A673 (cell line): Measurements from ENCODE around the gene SEC16A.

Experiments
- EZH2 ChIP-seq: fragments of 200-600 bp; sonication (generic); IDR thresholded peaks from 2 replicates; pipeline ENCODE4 v1.6.1; 2017; ENCODE audit warnings: borderline replicate concordance, low read depth, mild to moderate bottlenecking, mixed read lengths, antibody characterized with exemption, low read length; ENCODE audit not compliant: poor library complexity, severe bottlenecking
- TF ChIP-seq, protein P1 (sequence below): fragments of 300-800, 200-600 bp; sonication (generic); conservative IDR thresholded peaks from 2 replicates; pipeline ENCODE4 v1.5.1; 2017; ENCODE audit warnings: low read depth, mild to moderate bottlenecking, antibody characterized with exemption, low read length, moderate library complexity, mixed read lengths

DNA sequence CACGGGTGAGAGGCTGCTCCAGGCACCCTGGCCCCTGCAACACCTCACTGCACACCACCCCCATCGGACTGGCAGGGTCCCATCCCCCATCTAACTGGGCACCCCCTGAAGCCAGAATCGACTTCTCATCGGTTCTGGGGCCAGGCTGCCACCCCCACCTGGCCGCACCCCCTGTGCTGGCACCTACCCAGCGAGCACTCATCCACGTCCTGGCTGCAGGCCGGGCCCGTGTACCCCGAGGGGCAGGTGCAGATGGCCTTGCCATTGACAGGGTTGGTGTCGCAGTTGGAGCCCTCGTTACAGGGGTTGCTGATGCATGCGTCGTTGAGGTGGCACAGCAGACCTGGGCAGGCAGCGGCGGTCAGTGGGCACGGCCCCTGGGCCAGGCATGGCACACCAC lies 35.1 kb upstream of the SEC16A start:
- TF ChIP-seq, protein P1, sequence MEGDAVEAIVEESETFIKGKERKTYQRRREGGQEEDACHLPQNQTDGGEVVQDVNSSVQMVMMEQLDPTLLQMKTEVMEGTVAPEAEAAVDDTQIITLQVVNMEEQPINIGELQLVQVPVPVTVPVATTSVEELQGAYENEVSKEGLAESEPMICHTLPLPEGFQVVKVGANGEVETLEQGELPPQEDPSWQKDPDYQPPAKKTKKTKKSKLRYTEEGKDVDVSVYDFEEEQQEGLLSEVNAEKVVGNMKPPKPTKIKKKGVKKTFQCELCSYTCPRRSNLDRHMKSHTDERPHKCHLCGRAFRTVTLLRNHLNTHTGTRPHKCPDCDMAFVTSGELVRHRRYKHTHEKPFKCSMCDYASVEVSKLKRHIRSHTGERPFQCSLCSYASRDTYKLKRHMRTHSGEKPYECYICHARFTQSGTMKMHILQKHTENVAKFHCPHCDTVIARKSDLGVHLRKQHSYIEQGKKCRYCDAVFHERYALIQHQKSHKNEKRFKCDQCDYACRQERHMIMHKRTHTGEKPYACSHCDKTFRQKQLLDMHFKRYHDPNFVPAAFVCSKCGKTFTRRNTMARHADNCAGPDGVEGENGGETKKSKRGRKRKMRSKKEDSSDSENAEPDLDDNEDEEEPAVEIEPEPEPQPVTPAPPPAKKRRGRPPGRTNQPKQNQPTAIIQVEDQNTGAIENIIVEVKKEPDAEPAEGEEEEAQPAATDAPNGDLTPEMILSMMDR, result no peak
- TF ChIP-seq EZH2, result no peak
